A172 (cell line): Measurements from ENCODE around the gene IGF1R. TPM values are rescaled to one million over a fixed set of nuclear protein-coding genes. Genes with fewer than 3 reads are reported as not detected.
A peak's percentile ranks its signal among the peaks of the same experiment; 100 is the strongest.

Source experiments
- DNase-seq: peaks from one replicate; pipeline ENCODE4 v3.0.0-alpha.2; 2015; ENCODE audit warnings: low spot score
- total RNA-seq: library from RNA; depleted of rRNA; stranded (reverse); fragments of >200 nt; shearing (Covaris generic); gene quantifications from 2 replicates; pipeline ENCODE4 v1.2.3, GENCODE V29; 2014

IGF1R gene
- total RNA-seq, 1 experiment from 2014 or later = 6.1 TPM

- no peak for DNase-seq
Measured at GRCh38 chr15:98705070-98705469, 56.7 kb downstream of the IGF1R start.

GRCh38 chr15:98706387-98706786 lies 58.0 kb downstream of the IGF1R start:
- no peak for DNase-seq

- no peak for DNase-seq
Measured at GRCh38 chr15:98706986-98707385, 58.6 kb downstream of the IGF1R start.

GRCh38 chr15:98708037-98708590 lies 59.8 kb downstream of the IGF1R start:
- no peak for DNase-seq

- DNase-seq = no peak
Measured at GRCh38 chr15:98711810-98712209, 63.5 kb downstream of the IGF1R start.

- DNase-seq = no peak
Measured at GRCh38 chr15:98712845-98713584, 64.7 kb downstream of the IGF1R start.

GRCh38 chr15:98713585-98714001 lies 65.3 kb downstream of the IGF1R start:
- DNase-seq = no peak

- no peak for DNase-seq
Measured at GRCh38 chr15:98714922-98715321, 66.6 kb downstream of the IGF1R start.

GRCh38 chr15:98715401-98715800 lies 67.1 kb downstream of the IGF1R start:
- no peak for DNase-seq

GRCh38 chr15:98715890-98716443 lies 67.6 kb downstream of the IGF1R start:
- no peak for DNase-seq

GRCh38 chr15:98717371-98717770 lies 69.0 kb downstream of the IGF1R start:
- DNase-seq = no peak

GRCh38 chr15:98717942-98718341 lies 69.6 kb downstream of the IGF1R start:
- no peak for DNase-seq

GRCh38 chr15:98718426-98719136 lies 70.2 kb downstream of the IGF1R start:
- no peak for DNase-seq

GRCh38 chr15:98719137-98719740 lies 70.9 kb downstream of the IGF1R start:
- DNase-seq = peak; percentile 12

- DNase-seq = no peak
Measured at GRCh38 chr15:98720031-98720430, 71.7 kb downstream of the IGF1R start.

- DNase-seq = no peak
Measured at GRCh38 chr15:98720577-98721565, 72.5 kb downstream of the IGF1R start.

- DNase-seq = no peak
Measured at GRCh38 chr15:98722209-98722608, 73.9 kb downstream of the IGF1R start.

- no peak for DNase-seq
Measured at GRCh38 chr15:98722645-98723044, 74.3 kb downstream of the IGF1R start.

- DNase-seq = no peak
Measured at GRCh38 chr15:98723195-98723594, 74.9 kb downstream of the IGF1R start.

GRCh38 chr15:98724048-98724447 lies 75.7 kb downstream of the IGF1R start:
- DNase-seq = no peak

GRCh38 chr15:98724494-98724893 lies 76.2 kb downstream of the IGF1R start:
- no peak for DNase-seq
